Ovary (tissue), 9 donors: Measurements from ENCODE around the gene STRA6. TPM values are rescaled to one million over a fixed set of nuclear protein-coding genes. Genes with fewer than 3 reads are reported as not detected.

Source experiments
- DNase-seq, 5 donors: peaks; one replicate each; pipeline ENCODE4 v3.0.0-alpha.2; 2019 to 2020
- H3K27ac ChIP-seq, 2 donors: fragments of 200-600 bp; one replicate each; pipeline versions ENCODE4 v1.5.1 to v1.8.0; 2019 to 2022
- H3K27me3 ChIP-seq: fragments of 200-600 bp; one replicate; pipeline ENCODE4 v1.8.0; 2022
- H3K36me3 ChIP-seq: fragments of 200-600 bp; sonication (generic); one replicate; pipeline ENCODE4 v1.5.1; 2019
- H3K4me1 ChIP-seq: one replicate; pipeline ENCODE4 v1.8.1; 2013; ENCODE audit warnings: mild to moderate bottlenecking, moderate library complexity; ENCODE audit not compliant: insufficient read depth
- H3K4me3 ChIP-seq: fragments of 200-600 bp; sonication (generic); one replicate; pipeline ENCODE4 v1.5.1; 2017
- H3K9me3 ChIP-seq, 2 donors: fragments of 200-600 bp in 1 of 2; sonication (generic) in 1 of 2; one replicate each; pipeline versions ENCODE4 v1.5.1 to v1.8.1; 2013 to 2019; ENCODE audit warnings: mild to moderate bottlenecking in 1 of 2, moderate library complexity in 1 of 2
- CTCF ChIP-seq, 3 donors: fragments of 450-650 bp in 2 of 3; fragments of 200-600 bp in 1 of 3; IDR thresholded peaks; one replicate each; pipeline versions ENCODE4 v1.5.1 to v1.8.0; 2016 to 2022; ENCODE audit warnings: antibody characterized with exemption in 3 of 3, mild to moderate bottlenecking in 1 of 3
- EP300 ChIP-seq: sonication (generic); formaldehyde crosslinking; IDR thresholded peaks from one replicate; pipeline ENCODE4 v1.6.1; 2017; ENCODE audit warnings: antibody characterized with exemption
- POLR2A ChIP-seq: fragments of 450-650 bp; IDR thresholded peaks from one replicate; pipeline ENCODE4 v1.6.1; 2017; ENCODE audit warnings: antibody characterized with exemption, mild to moderate bottlenecking, moderate library complexity
- WGBS, 3 donors: extraction: QIAGEN DNeasy Blood & Tissue Kit in 1 of 3; methylation state at CpG; one replicate each; pipeline versions ENCODE4 v1.1.5 to v1.1.7; 2013 to 2017; 5-methylcytosine and 5-hydroxymethylcytosine counted together
- intact Hi-C, 4 donors: fragments of 100-400 bp; cut with DNase I; formaldehyde crosslinking; loops; one replicate each; pipeline versions ENCODE4 v1.11.0 to v1.15.1; 2022 to 2023
- polyA plus RNA-seq, 2 donors: library from polyadenylated mRNA; stranded (reverse); fragments of 200-250 nt in 1 of 2; fragments of 350-450 nt in 1 of 2; fragmentation: Illumina TruSeq in 1 of 2; extraction: RNeasy Lipid Tissue Mini Kit (QIAGEN cat#74804) in 1 of 2; gene quantifications; one replicate each; pipeline ENCODE4 v1.2.3, GENCODE V29; 2013 to 2014
- total RNA-seq, 7 donors: library from RNA; depleted of rRNA in 2 of 7; stranded (reverse); fragments of >200 nt in 2 of 7; fragmentation: NEBNext Ultra II Directional in 3 of 7; extraction: Animal tissue kit (Norgen Biotek cat#: 25700) in 3 of 7; gene quantifications; one replicate each; pipeline versions ENCODE4 v1.1.0 to v1.2.4, GENCODE V29; 2016 to 2023
- donor health status: DM: no; HTN: no; CAD: no; lungs with moderate emphysema.
- donor health status: DM: no; HTN: no; CAD: no.
- donor health status: Bipolar disorder and iron deficiency.
- donor health status: DM: yes; HTN: yes; CAD: no.
- donor health status: DM: no; HTN: no; CAD: no.
- donor health status: DM: yes; HTN: yes; CAD: no.

Gene STRA6
- total and polyA plus RNA-seq, 9 donors = 0.20 to 2.8 (median 0.69) TPM

- intact Hi-C loops = no loop called here
- Histone ChIP-seq H3K4me3 (no peak overlapping the region), H3K9me3 (peaks cover 0 to 5% of the 10 kb centered on the region in 2 donors), H3K4me1 (no peaks in the 10 kb centered on the region), H3K27me3 (no peaks in the 10 kb centered on the region), H3K36me3 (no peaks in the 10 kb centered on the region), H3K27ac (no peak overlapping the region)
- TF ChIP-seq EP300 (no peak), POLR2A (no peak), CTCF (IDR thresholded peaks at IDR 0.05) (no peak)
- no peak for DNase-seq
- WGBS, 3 donors = 91 to 95% (median 93%) methylated on average over 1 of the region's 1 CpG
Observed at GRCh38 chr15:74146277-74146800, 56.2 kb downstream of the STRA6 start.

GRCh38 chr15:74144153-74144775 lies 58.3 kb downstream of the STRA6 start:
- no peak for TF ChIP-seq POLR2A
- TF ChIP-seq EP300 = no peak
- no peak for TF ChIP-seq CTCF (IDR thresholded peaks at IDR 0.05)
- H3K4me3 ChIP-seq = no peak overlapping the region
- WGBS, 3 donors = 76 to 89% (median 83%) methylated on average over 6 of the region's 6 CpGs
- no peaks in the 10 kb centered on the region for H3K4me1 ChIP-seq
- intact Hi-C loops = no loop called here
- H3K9me3 ChIP-seq = peaks cover 0 to 5% of the 10 kb centered on the region in 2 donors
- no peaks in the 10 kb centered on the region for H3K36me3 ChIP-seq
- no peaks in the 10 kb centered on the region for H3K27me3 ChIP-seq
- no peak overlapping the region for H3K27ac ChIP-seq
- DNase-seq = no peak

GRCh38 chr15:74141591-74141990 lies 61.0 kb downstream of the STRA6 start:
- H3K36me3 ChIP-seq = no peaks in the 10 kb centered on the region
- peaks cover 0 to 5% of the 10 kb centered on the region in 2 donors for H3K9me3 ChIP-seq
- H3K4me1 ChIP-seq = no peaks in the 10 kb centered on the region
- WGBS, 3 donors = 90 to 100% (median 93%) methylated on average over 1 of the region's 1 CpG
- no peaks in the 10 kb centered on the region for H3K27me3 ChIP-seq
- no peak overlapping the region for H3K27ac ChIP-seq
- no peak overlapping the region for H3K4me3 ChIP-seq
- intact Hi-C loops = no loop called here
- no peak for TF ChIP-seq POLR2A
- TF ChIP-seq EP300 = no peak
- TF ChIP-seq CTCF (IDR thresholded peaks at IDR 0.05) = no peak
- no peak for DNase-seq

- no peaks in the 10 kb centered on the region for H3K36me3 ChIP-seq
- no peaks in the 10 kb centered on the region for H3K9me3 ChIP-seq
- TF ChIP-seq POLR2A (no peak), CTCF (IDR thresholded peaks at IDR 0.05) (no peak), EP300 (no peak)
- 76 to 80% (median 77%) methylated on average over 4 of the region's 4 CpGs for WGBS, 3 donors
- no peaks in the 10 kb centered on the region for H3K27me3 ChIP-seq
- peaks cover 4% of the 10 kb centered on the region for H3K4me1 ChIP-seq
- no peak overlapping the region for H3K27ac ChIP-seq
- no peak for DNase-seq
- intact Hi-C loops = loop anchor here in 1 of 4 donors (5.0 kb wide), 1 partner anchor 34 kb away; the partner anchor contains the start of gene ISLR
- H3K4me3 ChIP-seq = no peak overlapping the region
Observed at GRCh38 chr15:74138642-74139041, 63.9 kb downstream of the STRA6 start.
